Heart left ventricle (tissue), 13 donors: ENCODE results near the gene CIAO2A.
"Not testable (repeated sequence)": the region's sequence is repeated elsewhere in the genome, so short reads cannot be mapped to it uniquely, and the experiment has no call there.

ENCODE experiments used
- CTCF ChIP-seq, 12 donors: fragments of 200-600 bp; sonication (generic) in 4 of 12; IDR thresholded peaks; one replicate each; pipeline versions ENCODE4 v1.5.0 to v1.8.0; 2018 to 2022; ENCODE audit warnings: antibody characterized with exemption in 12 of 12, mild to moderate bottlenecking in 5 of 12
- POLR2A ChIP-seq, 2 donors: fragments of 450-650 bp; IDR thresholded peaks; one replicate each; pipeline ENCODE4 v1.6.1; 2017; ENCODE audit warnings: antibody characterized with exemption in 2 of 2, mild to moderate bottlenecking in 2 of 2, moderate library complexity in 2 of 2
- donor health status: ischemic (EF 13 %, LVEDD 7.1; RV severe dilation, severe dysfunction).
- donor health status: DM: no; HTN: yes; CAD: no.
- donor health status: DM: no; HTN: no; CAD: no.
- donor health status: ischemic (EF 25% LVEDD 6.9; RV normal size, moderate dysfunction).
- donor health status: ischemic (EF 25% LVEDD 5.7; RV mildly dilated, moderate dysfunction).
- donor health status: ischemic (EF 35%, LVEDD 5.7; RV mildly dilated, moderate dysfunction).
- donor health status: nonischemic (EF 11% LVEDD 7.7; RV severe dilation, severe dysfunction).
- donor health status: DM: yes; HTN: yes; CAD: no.
- donor health status: PGD.
- donor health status: ischemic (EF 29% LVEDD 5.4; RV normal size, mild dysfunction).
- donor health status: nonischemic (EF 23%, LVEDD 6.1; RV moderate dilation, normal function).

DNA sequence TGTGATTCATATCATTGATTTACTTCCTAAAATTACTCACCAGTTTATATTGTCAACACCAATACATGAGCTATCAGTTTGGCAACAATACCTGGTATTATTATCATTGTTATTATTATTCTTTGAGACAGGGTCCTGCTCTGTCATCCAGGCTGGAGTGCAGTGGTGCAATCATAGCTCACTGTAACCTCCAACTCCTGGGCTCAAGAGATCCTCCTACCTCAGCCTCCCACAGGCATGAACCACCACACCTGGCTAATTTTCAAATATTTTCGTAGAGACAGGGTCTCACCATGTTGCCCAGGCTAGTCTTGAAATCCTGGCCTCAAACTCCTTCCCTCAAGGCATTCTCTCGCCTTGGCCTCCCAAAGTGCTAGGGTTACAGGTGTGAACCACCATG is 20.1 kb downstream of the CIAO2A start:
- not testable (repeated sequence) for TF ChIP-seq CTCF, POLR2A (IDR thresholded peaks at IDR 0.05)
